Body of pancreas (tissue), 4 donors: ENCODE results near the gene BPIFB2.

Experiments used
- POLR2A ChIP-seq, 3 donors: fragments of 450-650 bp; IDR thresholded peaks; one replicate each; pipeline ENCODE4 v1.6.1; 2016; ENCODE audit warnings: antibody characterized with exemption in 3 of 3, mild to moderate bottlenecking in 2 of 3
- TF ChIP-seq, protein P1 (sequence below), 7 experiments: fragments of 450-650 bp in 4 of 7; fragments of 200-600 bp in 3 of 7; sonication (generic) in 3 of 7; IDR thresholded peaks; one replicate each; pipeline ENCODE4 v1.5.1; 2016 to 2019; ENCODE audit warnings: antibody characterized with exemption in 7 of 7

DNA sequence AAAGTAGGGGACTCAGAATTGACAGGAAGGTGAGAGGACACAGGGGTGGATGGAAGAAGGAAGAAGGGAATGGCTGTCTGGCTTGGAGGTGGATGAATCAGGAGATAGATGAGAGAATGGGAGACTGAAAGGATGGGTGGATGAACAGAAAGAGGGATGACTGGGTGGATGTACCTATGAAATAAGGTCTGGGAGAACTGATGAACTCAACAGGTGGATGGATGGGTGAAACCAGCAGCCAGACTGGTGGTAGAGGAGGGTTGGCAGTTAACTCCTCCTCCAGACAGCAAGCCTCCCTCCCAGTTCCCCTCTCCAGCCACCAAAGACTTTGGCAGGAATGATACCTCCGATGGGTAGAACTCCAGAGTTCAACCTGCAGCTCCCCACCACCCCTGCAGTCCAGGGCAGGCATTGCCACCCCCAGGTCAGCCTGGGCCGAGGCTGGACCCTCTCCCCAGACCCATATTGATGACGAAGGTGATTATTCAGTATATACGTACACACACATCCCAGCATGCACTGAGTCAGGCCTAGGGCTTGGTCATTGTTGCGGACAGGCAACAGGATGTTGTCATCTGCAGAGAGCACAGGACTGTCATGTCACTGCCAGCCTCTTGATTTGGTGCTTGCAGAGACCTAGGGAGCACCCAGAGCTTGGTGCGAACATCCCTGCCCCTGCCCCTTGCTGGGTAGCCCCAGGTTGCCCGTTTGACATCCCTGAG is 5.3 kb upstream of the BPIFB2 start:
- TF ChIP-seq, protein P1, sequence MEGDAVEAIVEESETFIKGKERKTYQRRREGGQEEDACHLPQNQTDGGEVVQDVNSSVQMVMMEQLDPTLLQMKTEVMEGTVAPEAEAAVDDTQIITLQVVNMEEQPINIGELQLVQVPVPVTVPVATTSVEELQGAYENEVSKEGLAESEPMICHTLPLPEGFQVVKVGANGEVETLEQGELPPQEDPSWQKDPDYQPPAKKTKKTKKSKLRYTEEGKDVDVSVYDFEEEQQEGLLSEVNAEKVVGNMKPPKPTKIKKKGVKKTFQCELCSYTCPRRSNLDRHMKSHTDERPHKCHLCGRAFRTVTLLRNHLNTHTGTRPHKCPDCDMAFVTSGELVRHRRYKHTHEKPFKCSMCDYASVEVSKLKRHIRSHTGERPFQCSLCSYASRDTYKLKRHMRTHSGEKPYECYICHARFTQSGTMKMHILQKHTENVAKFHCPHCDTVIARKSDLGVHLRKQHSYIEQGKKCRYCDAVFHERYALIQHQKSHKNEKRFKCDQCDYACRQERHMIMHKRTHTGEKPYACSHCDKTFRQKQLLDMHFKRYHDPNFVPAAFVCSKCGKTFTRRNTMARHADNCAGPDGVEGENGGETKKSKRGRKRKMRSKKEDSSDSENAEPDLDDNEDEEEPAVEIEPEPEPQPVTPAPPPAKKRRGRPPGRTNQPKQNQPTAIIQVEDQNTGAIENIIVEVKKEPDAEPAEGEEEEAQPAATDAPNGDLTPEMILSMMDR (IDR thresholded peaks at IDR 0.05), result no peak
- TF ChIP-seq POLR2A (IDR thresholded peaks at IDR 0.05), result no peak
